ENCODE data around the gene XRN1.

DNA sequence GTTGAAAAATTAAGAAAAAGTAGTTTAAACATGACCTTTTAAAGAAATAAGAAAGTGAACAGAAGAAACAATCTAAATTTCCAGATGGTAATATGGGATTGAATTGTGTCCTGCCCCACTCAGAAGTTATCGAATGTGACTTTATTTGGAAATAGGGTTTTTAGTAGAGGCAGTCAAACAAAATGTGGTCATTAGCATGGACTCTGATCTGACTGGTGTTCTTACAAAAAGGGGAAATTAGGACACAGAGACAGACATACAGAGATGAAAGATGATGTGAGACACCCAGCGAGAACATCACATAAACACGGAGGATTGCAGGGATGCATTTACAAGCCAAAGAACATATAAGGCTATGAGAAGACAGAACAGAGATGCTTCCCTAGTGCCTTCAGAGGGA is 73.2 kb downstream of the XRN1 start:
- TF ChIP-seq, protein P1, sequence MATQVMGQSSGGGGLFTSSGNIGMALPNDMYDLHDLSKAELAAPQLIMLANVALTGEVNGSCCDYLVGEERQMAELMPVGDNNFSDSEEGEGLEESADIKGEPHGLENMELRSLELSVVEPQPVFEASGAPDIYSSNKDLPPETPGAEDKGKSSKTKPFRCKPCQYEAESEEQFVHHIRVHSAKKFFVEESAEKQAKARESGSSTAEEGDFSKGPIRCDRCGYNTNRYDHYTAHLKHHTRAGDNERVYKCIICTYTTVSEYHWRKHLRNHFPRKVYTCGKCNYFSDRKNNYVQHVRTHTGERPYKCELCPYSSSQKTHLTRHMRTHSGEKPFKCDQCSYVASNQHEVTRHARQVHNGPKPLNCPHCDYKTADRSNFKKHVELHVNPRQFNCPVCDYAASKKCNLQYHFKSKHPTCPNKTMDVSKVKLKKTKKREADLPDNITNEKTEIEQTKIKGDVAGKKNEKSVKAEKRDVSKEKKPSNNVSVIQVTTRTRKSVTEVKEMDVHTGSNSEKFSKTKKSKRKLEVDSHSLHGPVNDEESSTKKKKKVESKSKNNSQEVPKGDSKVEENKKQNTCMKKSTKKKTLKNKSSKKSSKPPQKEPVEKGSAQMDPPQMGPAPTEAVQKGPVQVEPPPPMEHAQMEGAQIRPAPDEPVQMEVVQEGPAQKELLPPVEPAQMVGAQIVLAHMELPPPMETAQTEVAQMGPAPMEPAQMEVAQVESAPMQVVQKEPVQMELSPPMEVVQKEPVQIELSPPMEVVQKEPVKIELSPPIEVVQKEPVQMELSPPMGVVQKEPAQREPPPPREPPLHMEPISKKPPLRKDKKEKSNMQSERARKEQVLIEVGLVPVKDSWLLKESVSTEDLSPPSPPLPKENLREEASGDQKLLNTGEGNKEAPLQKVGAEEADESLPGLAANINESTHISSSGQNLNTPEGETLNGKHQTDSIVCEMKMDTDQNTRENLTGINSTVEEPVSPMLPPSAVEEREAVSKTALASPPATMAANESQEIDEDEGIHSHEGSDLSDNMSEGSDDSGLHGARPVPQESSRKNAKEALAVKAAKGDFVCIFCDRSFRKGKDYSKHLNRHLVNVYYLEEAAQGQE (IDR thresholded peaks at IDR 0.05; ENCODE audit: insufficient read depth in 1 of 2, low read depth in 2 of 2, low read length in 2 of 2) = no peak
- TF ChIP-seq TAF1 (IDR thresholded peaks at IDR 0.05; ENCODE audit: borderline replicate concordance, insufficient read depth, low read length) = no peak
